ENCODE measurements around the gene TLK2.

DNA sequence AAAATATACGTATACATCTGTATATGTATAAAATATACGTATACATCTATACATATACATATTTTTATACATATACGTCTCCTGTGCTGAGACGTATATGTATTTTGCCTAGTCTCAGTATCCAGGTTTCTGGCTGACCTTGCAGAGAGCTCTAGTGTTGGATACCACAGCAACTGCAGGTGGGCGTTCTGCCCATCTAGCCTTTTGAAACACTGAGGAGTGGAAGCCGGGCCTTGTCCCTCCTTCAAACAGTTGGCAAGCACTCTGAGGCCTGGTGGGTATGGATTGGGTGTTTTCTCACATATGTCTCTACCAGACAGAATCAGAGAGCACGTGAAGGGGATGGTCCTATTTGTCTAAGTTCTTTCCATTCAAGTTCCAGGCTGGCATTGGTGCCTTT, 109.5 kb downstream of the TLK2 start:
- no peak for TF ChIP-seq EP300 (IDR thresholded peaks at IDR 0.05; ENCODE audit: borderline replicate concordance)
- TF ChIP-seq RAD21 (IDR thresholded peaks at IDR 0.05; ENCODE audit: low read depth) = no peak
- no peak for TF ChIP-seq CEBPB (IDR thresholded peaks at IDR 0.05)
- TF ChIP-seq, protein P1, sequence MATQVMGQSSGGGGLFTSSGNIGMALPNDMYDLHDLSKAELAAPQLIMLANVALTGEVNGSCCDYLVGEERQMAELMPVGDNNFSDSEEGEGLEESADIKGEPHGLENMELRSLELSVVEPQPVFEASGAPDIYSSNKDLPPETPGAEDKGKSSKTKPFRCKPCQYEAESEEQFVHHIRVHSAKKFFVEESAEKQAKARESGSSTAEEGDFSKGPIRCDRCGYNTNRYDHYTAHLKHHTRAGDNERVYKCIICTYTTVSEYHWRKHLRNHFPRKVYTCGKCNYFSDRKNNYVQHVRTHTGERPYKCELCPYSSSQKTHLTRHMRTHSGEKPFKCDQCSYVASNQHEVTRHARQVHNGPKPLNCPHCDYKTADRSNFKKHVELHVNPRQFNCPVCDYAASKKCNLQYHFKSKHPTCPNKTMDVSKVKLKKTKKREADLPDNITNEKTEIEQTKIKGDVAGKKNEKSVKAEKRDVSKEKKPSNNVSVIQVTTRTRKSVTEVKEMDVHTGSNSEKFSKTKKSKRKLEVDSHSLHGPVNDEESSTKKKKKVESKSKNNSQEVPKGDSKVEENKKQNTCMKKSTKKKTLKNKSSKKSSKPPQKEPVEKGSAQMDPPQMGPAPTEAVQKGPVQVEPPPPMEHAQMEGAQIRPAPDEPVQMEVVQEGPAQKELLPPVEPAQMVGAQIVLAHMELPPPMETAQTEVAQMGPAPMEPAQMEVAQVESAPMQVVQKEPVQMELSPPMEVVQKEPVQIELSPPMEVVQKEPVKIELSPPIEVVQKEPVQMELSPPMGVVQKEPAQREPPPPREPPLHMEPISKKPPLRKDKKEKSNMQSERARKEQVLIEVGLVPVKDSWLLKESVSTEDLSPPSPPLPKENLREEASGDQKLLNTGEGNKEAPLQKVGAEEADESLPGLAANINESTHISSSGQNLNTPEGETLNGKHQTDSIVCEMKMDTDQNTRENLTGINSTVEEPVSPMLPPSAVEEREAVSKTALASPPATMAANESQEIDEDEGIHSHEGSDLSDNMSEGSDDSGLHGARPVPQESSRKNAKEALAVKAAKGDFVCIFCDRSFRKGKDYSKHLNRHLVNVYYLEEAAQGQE (IDR thresholded peaks at IDR 0.05; ENCODE audit: low read depth) = no peak
- no peak for TF ChIP-seq TEAD4 (IDR thresholded peaks at IDR 0.05)
- no peak for TF ChIP-seq MAX (IDR thresholded peaks at IDR 0.05)
- no peak for TF ChIP-seq TAF1 (IDR thresholded peaks at IDR 0.05; ENCODE audit: low read depth)

Data from Ishikawa (cell line).